Measurements from ENCODE around the gene NUDT13. TPM values are rescaled to one million over a fixed set of nuclear protein-coding genes. Genes with fewer than 3 reads are reported as not detected.

Gene NUDT13
- total RNA-seq, 1 experiment from 2014 or later, result 2.9 TPM

DNA sequence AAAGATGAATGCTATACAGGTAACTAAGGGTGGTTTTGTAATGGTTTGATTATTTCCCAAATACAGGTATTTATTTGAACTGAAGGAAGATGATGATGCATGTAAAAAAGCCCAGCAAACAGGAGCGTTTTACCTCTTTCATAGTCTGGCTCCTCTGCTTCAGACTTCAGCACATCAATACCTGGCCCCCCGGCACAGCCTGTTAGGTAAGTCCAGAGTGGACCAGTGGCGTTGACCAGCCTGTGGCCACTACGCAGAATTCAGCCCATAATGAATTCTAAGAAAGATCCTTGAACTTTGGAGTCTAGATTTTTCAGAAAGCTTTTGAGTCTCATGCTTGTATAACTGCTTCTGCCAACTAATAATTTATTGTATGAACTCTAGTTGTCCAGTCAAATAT, 9.7 kb downstream of the NUDT13 start:
- H3K4me1 Mint-ChIP-seq, result peaks cover 7% of the 10 kb centered on the region
- ATAC-seq (no peak), DNase-seq (ENCODE audit: low spot score) (no peak)
- no peak for TF ChIP-seq TP53 (CRISPR knock-in tag; IDR thresholded peaks at IDR 0.05)
- TF ChIP-seq, protein P1, sequence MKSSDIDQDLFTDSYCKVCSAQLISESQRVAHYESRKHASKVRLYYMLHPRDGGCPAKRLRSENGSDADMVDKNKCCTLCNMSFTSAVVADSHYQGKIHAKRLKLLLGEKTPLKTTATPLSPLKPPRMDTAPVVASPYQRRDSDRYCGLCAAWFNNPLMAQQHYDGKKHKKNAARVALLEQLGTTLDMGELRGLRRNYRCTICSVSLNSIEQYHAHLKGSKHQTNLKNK (CRISPR knock-in tag; IDR thresholded peaks at IDR 0.05), result no peak
- TF ChIP-seq, protein P2, sequence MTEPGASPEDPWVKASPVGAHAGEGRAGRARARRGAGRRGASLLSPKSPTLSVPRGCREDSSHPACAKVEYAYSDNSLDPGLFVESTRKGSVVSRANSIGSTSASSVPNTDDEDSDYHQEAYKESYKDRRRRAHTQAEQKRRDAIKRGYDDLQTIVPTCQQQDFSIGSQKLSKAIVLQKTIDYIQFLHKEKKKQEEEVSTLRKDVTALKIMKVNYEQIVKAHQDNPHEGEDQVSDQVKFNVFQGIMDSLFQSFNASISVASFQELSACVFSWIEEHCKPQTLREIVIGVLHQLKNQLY (CRISPR knock-in tag; IDR thresholded peaks at IDR 0.05), result no peak
- no peak for TF ChIP-seq RORB (CRISPR knock-in tag; IDR thresholded peaks at IDR 0.05)
- TF ChIP-seq, protein P3, sequence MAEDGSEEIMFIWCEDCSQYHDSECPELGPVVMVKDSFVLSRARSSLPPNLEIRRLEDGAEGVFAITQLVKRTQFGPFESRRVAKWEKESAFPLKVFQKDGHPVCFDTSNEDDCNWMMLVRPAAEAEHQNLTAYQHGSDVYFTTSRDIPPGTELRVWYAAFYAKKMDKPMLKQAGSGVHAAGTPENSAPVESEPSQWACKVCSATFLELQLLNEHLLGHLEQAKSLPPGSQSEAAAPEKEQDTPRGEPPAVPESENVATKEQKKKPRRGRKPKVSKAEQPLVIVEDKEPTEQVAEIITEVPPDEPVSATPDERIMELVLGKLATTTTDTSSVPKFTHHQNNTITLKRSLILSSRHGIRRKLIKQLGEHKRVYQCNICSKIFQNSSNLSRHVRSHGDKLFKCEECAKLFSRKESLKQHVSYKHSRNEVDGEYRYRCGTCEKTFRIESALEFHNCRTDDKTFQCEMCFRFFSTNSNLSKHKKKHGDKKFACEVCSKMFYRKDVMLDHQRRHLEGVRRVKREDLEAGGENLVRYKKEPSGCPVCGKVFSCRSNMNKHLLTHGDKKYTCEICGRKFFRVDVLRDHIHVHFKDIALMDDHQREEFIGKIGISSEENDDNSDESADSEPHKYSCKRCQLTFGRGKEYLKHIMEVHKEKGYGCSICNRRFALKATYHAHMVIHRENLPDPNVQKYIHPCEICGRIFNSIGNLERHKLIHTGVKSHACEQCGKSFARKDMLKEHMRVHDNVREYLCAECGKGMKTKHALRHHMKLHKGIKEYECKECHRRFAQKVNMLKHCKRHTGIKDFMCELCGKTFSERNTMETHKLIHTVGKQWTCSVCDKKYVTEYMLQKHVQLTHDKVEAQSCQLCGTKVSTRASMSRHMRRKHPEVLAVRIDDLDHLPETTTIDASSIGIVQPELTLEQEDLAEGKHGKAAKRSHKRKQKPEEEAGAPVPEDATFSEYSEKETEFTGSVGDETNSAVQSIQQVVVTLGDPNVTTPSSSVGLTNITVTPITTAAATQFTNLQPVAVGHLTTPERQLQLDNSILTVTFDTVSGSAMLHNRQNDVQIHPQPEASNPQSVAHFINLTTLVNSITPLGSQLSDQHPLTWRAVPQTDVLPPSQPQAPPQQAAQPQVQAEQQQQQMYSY (CRISPR knock-in tag; IDR thresholded peaks at IDR 0.05), result no peak
- TF ChIP-seq ELF4 (CRISPR knock-in tag; IDR thresholded peaks at IDR 0.05; ENCODE audit: low read depth), result no peak
- TF ChIP-seq NR2C2 (CRISPR knock-in tag; IDR thresholded peaks at IDR 0.05), result no peak
- no peak for TF ChIP-seq NFYB (CRISPR knock-in tag; conservative IDR thresholded peaks at IDR 0.05; ENCODE audit: low read depth)
- TF ChIP-seq MYBL2 (CRISPR knock-in tag; IDR thresholded peaks at IDR 0.05), result no peak
- no peak for TF ChIP-seq RELA (CRISPR knock-in tag; IDR thresholded peaks at IDR 0.05; ENCODE audit: borderline replicate concordance)
- no peak for TF ChIP-seq ZNF219 (CRISPR knock-in tag; IDR thresholded peaks at IDR 0.05; ENCODE audit: borderline replicate concordance)
- TF ChIP-seq, protein P4, sequence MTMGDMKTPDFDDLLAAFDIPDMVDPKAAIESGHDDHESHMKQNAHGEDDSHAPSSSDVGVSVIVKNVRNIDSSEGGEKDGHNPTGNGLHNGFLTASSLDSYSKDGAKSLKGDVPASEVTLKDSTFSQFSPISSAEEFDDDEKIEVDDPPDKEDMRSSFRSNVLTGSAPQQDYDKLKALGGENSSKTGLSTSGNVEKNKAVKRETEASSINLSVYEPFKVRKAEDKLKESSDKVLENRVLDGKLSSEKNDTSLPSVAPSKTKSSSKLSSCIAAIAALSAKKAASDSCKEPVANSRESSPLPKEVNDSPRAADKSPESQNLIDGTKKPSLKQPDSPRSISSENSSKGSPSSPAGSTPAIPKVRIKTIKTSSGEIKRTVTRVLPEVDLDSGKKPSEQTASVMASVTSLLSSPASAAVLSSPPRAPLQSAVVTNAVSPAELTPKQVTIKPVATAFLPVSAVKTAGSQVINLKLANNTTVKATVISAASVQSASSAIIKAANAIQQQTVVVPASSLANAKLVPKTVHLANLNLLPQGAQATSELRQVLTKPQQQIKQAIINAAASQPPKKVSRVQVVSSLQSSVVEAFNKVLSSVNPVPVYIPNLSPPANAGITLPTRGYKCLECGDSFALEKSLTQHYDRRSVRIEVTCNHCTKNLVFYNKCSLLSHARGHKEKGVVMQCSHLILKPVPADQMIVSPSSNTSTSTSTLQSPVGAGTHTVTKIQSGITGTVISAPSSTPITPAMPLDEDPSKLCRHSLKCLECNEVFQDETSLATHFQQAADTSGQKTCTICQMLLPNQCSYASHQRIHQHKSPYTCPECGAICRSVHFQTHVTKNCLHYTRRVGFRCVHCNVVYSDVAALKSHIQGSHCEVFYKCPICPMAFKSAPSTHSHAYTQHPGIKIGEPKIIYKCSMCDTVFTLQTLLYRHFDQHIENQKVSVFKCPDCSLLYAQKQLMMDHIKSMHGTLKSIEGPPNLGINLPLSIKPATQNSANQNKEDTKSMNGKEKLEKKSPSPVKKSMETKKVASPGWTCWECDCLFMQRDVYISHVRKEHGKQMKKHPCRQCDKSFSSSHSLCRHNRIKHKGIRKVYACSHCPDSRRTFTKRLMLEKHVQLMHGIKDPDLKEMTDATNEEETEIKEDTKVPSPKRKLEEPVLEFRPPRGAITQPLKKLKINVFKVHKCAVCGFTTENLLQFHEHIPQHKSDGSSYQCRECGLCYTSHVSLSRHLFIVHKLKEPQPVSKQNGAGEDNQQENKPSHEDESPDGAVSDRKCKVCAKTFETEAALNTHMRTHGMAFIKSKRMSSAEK (CRISPR knock-in tag; IDR thresholded peaks at IDR 0.05; ENCODE audit: borderline replicate concordance), result no peak
- TF ChIP-seq, protein P5, sequence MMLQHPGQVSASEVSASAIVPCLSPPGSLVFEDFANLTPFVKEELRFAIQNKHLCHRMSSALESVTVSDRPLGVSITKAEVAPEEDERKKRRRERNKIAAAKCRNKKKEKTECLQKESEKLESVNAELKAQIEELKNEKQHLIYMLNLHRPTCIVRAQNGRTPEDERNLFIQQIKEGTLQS (CRISPR knock-in tag; conservative IDR thresholded peaks at IDR 0.05), result no peak
- TF ChIP-seq ZNF263 (CRISPR knock-in tag; IDR thresholded peaks at IDR 0.05; ENCODE audit: low read depth), result no peak
- no peak for TF ChIP-seq FOXP1 (CRISPR knock-in tag; IDR thresholded peaks at IDR 0.05; ENCODE audit: borderline replicate concordance)
- no peak for TF ChIP-seq E2F1 (CRISPR knock-in tag; IDR thresholded peaks at IDR 0.05)
- TF ChIP-seq CTCF (IDR thresholded peaks at IDR 0.05), result no peak
- H3K4me3 Mint-ChIP-seq, result no peak overlapping the region
- no peaks in the 10 kb centered on the region for H3K27me3 Mint-ChIP-seq (ENCODE audit: low read depth)
- no peaks in the 10 kb centered on the region for H3K9me3 Mint-ChIP-seq
- H3K36me3 Mint-ChIP-seq, result peaks cover 9% of the 10 kb centered on the region
- H3K27ac Mint-ChIP-seq, result no peak overlapping the region
- CTCF ChIA-PET, result no interaction called here
- POLR2A ChIA-PET, result no interaction called here
